Keratinocyte (primary cell): ENCODE data around the gene NETO2.

Experiments used
- EZH2 ChIP-seq: IDR thresholded peaks from one replicate; pipeline ENCODE4 v1.6.1; 2012; ENCODE audit warnings: inconsistent platforms, mild to moderate bottlenecking, low read length, moderate library complexity
- TF ChIP-seq, protein P1 (sequence below), 3 experiments: IDR thresholded peaks in 1 of 3; conservative IDR thresholded peaks in 1 of 3; optimal IDR thresholded peaks in 1 of 3; 2 replicates in 2 of 3; 3 replicates in 1 of 3; pipeline versions ENCODE3 to v1.5.1; 2011; ENCODE audit warnings: low read length in 3 of 3, mild to moderate bottlenecking in 3 of 3, moderate library complexity in 2 of 3, control low read depth in 1 of 3, inconsistent platforms in 1 of 3; ENCODE audit not compliant: insufficient read depth in 2 of 3; ENCODE audit errors: extremely low read depth in 1 of 3

- TF ChIP-seq, protein P1, sequence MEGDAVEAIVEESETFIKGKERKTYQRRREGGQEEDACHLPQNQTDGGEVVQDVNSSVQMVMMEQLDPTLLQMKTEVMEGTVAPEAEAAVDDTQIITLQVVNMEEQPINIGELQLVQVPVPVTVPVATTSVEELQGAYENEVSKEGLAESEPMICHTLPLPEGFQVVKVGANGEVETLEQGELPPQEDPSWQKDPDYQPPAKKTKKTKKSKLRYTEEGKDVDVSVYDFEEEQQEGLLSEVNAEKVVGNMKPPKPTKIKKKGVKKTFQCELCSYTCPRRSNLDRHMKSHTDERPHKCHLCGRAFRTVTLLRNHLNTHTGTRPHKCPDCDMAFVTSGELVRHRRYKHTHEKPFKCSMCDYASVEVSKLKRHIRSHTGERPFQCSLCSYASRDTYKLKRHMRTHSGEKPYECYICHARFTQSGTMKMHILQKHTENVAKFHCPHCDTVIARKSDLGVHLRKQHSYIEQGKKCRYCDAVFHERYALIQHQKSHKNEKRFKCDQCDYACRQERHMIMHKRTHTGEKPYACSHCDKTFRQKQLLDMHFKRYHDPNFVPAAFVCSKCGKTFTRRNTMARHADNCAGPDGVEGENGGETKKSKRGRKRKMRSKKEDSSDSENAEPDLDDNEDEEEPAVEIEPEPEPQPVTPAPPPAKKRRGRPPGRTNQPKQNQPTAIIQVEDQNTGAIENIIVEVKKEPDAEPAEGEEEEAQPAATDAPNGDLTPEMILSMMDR (optimal IDR thresholded peaks at IDR 0.05 in 1 of 3, IDR thresholded peaks at IDR 0.05 in 1 of 3, conservative IDR thresholded peaks at IDR 0.05 in 1 of 3; ENCODE audit: extremely low read depth in 1 of 3, insufficient read depth in 2 of 3, low read length in 3 of 3): no peak
- no peak for TF ChIP-seq EZH2
Measured at GRCh38 chr16:47132308-47132707, 11.4 kb downstream of the NETO2 start.
